Measurements from ENCODE around the gene TTI1.

Gene TTI1

GRCh38 chr20:37969949-37970855, 63.1 kb downstream of the TTI1 start:
- no peak for TF ChIP-seq TEAD4 (IDR thresholded peaks at IDR 0.05)
- no peak for TF ChIP-seq EGR1 (IDR thresholded peaks at IDR 0.05)
- no peak for TF ChIP-seq CREB1 (IDR thresholded peaks at IDR 0.05; ENCODE audit: low read depth)
- no peak for TF ChIP-seq REST (IDR thresholded peaks at IDR 0.05; ENCODE audit: low read depth)
- TF ChIP-seq USF1 (IDR thresholded peaks at IDR 0.05) = no peak
- no peak for TF ChIP-seq RAD21 (IDR thresholded peaks at IDR 0.05; ENCODE audit: low read depth)
- no peak for TF ChIP-seq TAF1 (IDR thresholded peaks at IDR 0.05; ENCODE audit: low read depth)
- TF ChIP-seq FOXM1 (IDR thresholded peaks at IDR 0.05; ENCODE audit: borderline replicate concordance, low read depth) = no peak
- no peak for TF ChIP-seq YY1 (IDR thresholded peaks at IDR 0.05; ENCODE audit: low read depth)
- no peak for TF ChIP-seq MAX (IDR thresholded peaks at IDR 0.05)
- no peak for TF ChIP-seq CEBPB (IDR thresholded peaks at IDR 0.05)
- no peak for TF ChIP-seq NFIC (IDR thresholded peaks at IDR 0.05)
- TF ChIP-seq EP300 (IDR thresholded peaks at IDR 0.05; ENCODE audit: borderline replicate concordance) = no peak
- no peak for TF ChIP-seq ZBTB7A (IDR thresholded peaks at IDR 0.05; ENCODE audit: low read depth)
- TF ChIP-seq TCF12 (IDR thresholded peaks at IDR 0.05; ENCODE audit: low read depth) = no peak

- TF ChIP-seq EP300 (IDR thresholded peaks at IDR 0.05; ENCODE audit: borderline replicate concordance) = no peak
- no peak for TF ChIP-seq CEBPB (IDR thresholded peaks at IDR 0.05)
- no peak for TF ChIP-seq YY1 (IDR thresholded peaks at IDR 0.05; ENCODE audit: low read depth)
- TF ChIP-seq EGR1 (IDR thresholded peaks at IDR 0.05) = no peak
- no peak for TF ChIP-seq TAF1 (IDR thresholded peaks at IDR 0.05; ENCODE audit: low read depth)
- no peak for TF ChIP-seq CREB1 (IDR thresholded peaks at IDR 0.05; ENCODE audit: low read depth)
- TF ChIP-seq NFIC (IDR thresholded peaks at IDR 0.05) = no peak
- TF ChIP-seq RAD21 (IDR thresholded peaks at IDR 0.05; ENCODE audit: low read depth) = no peak
- TF ChIP-seq USF1 (IDR thresholded peaks at IDR 0.05) = no peak
- TF ChIP-seq FOXM1 (IDR thresholded peaks at IDR 0.05; ENCODE audit: borderline replicate concordance, low read depth) = no peak
- no peak for TF ChIP-seq TEAD4 (IDR thresholded peaks at IDR 0.05)
- TF ChIP-seq MAX (IDR thresholded peaks at IDR 0.05) = no peak
- TF ChIP-seq REST (IDR thresholded peaks at IDR 0.05; ENCODE audit: low read depth) = no peak
- TF ChIP-seq ZBTB7A (IDR thresholded peaks at IDR 0.05; ENCODE audit: low read depth) = no peak
- TF ChIP-seq TCF12 (IDR thresholded peaks at IDR 0.05; ENCODE audit: low read depth) = no peak
Measured at GRCh38 chr20:37968841-37969401, 64.3 kb downstream of the TTI1 start.

GRCh38 chr20:37961066-37961465, 72.2 kb downstream of the TTI1 start:
- TF ChIP-seq FOXM1 (IDR thresholded peaks at IDR 0.05; ENCODE audit: borderline replicate concordance, low read depth) (no peak), YY1 (IDR thresholded peaks at IDR 0.05; ENCODE audit: low read depth) (no peak), TEAD4 (IDR thresholded peaks at IDR 0.05) (no peak), USF1 (IDR thresholded peaks at IDR 0.05) (no peak), CREB1 (IDR thresholded peaks at IDR 0.05; ENCODE audit: low read depth) (no peak), CEBPB (IDR thresholded peaks at IDR 0.05) (no peak), TAF1 (IDR thresholded peaks at IDR 0.05; ENCODE audit: low read depth) (no peak), ZBTB7A (IDR thresholded peaks at IDR 0.05; ENCODE audit: low read depth) (no peak)

GRCh38 chr20:37958856-37959520, 74.3 kb downstream of the TTI1 start:
- TF ChIP-seq MAX (IDR thresholded peaks at IDR 0.05) (no peak), YY1 (IDR thresholded peaks at IDR 0.05; ENCODE audit: low read depth) (no peak)

Measured in Ishikawa (cell line).